Liver (tissue), 9 donors: Measurements from ENCODE around the gene EPB42. TPM values are rescaled to one million over a fixed set of nuclear protein-coding genes. Genes with fewer than 3 reads are reported as not detected.
"Not testable (repeated sequence)": the region's sequence is repeated elsewhere in the genome, so short reads cannot be mapped to it uniquely, and the experiment has no call there.

ENCODE experiments used
- DNase-seq: peaks from one replicate; pipeline ENCODE4 v3.0.0-alpha.2; 2017; ENCODE audit warnings: low spot score
- H3K27ac ChIP-seq, 2 donors: one replicate each; pipeline ENCODE4 v1.7.0; 2013; ENCODE audit warnings: inconsistent platforms in 2 of 2, low read length in 2 of 2, control low read depth in 1 of 2, low read depth in 1 of 2, mild to moderate bottlenecking in 1 of 2
- H3K27me3 ChIP-seq, 4 donors: one replicate each; pipeline versions ENCODE4 v1.6.1 to v1.7.0; 2013; ENCODE audit warnings: low read length in 3 of 4, inconsistent platforms in 1 of 4, mild to moderate bottlenecking in 1 of 4, moderate library complexity in 1 of 4; ENCODE audit not compliant: control insufficient read depth in 4 of 4, insufficient read depth in 4 of 4
- H3K36me3 ChIP-seq, 4 donors: one replicate each; pipeline versions ENCODE4 v1.6.1 to v1.7.0; 2013; ENCODE audit warnings: low read length in 3 of 4, mild to moderate bottlenecking in 3 of 4, low read depth in 1 of 4, moderate library complexity in 1 of 4; ENCODE audit not compliant: control insufficient read depth in 4 of 4, insufficient read depth in 3 of 4
- H3K4me1 ChIP-seq, 4 donors: one replicate each; pipeline versions ENCODE4 v1.6.1 to v1.7.0; 2013; ENCODE audit warnings: low read length in 3 of 4, mild to moderate bottlenecking in 3 of 4, moderate library complexity in 1 of 4; ENCODE audit not compliant: control insufficient read depth in 4 of 4, insufficient read depth in 4 of 4
- H3K4me3 ChIP-seq, 3 donors: one replicate each; pipeline versions ENCODE4 v1.6.1 to v1.7.0; 2013; ENCODE audit warnings: low read length in 3 of 3, control low read depth in 1 of 3, low read depth in 1 of 3, mild to moderate bottlenecking in 1 of 3
- H3K9ac ChIP-seq, 2 donors: one replicate each; pipeline ENCODE4 v1.7.0; 2013; ENCODE audit warnings: low read length in 2 of 2, mild to moderate bottlenecking in 2 of 2, moderate library complexity in 2 of 2, control low read depth in 1 of 2, low read depth in 1 of 2
- H3K9me3 ChIP-seq, 4 donors: one replicate each; pipeline versions ENCODE4 v1.6.1 to v1.7.0; 2013; ENCODE audit warnings: low read length in 3 of 4; ENCODE audit not compliant: control insufficient read depth in 4 of 4
- ATF3 ChIP-seq: IDR thresholded peaks from 2 replicates; pipeline ENCODE4 v1.6.1; 2016; ENCODE audit warnings: antibody characterized with exemption
- EGR1 ChIP-seq, 2 donors: IDR thresholded peaks; 2 replicates each; pipeline ENCODE4 v1.6.1; 2016 to 2018; ENCODE audit warnings: antibody characterized with exemption in 2 of 2, low read depth in 2 of 2
- FOXA1 ChIP-seq: IDR thresholded peaks from 2 replicates; pipeline ENCODE4 v1.6.1; 2016; ENCODE audit warnings: antibody characterized with exemption
- GABPA ChIP-seq, 2 donors: IDR thresholded peaks in 1 of 2; conservative IDR thresholded peaks in 1 of 2; 2 replicates each; pipeline ENCODE4 v1.6.1; 2016; ENCODE audit warnings: antibody characterized with exemption in 2 of 2, mild to moderate bottlenecking in 1 of 2, moderate library complexity in 1 of 2
- HNF4A ChIP-seq, 2 donors: conservative IDR thresholded peaks; 2 replicates each; pipeline ENCODE4 v1.6.1; 2016; ENCODE audit warnings: antibody characterized with exemption in 2 of 2, mild to moderate bottlenecking in 2 of 2
- HNF4G ChIP-seq: IDR thresholded peaks from 2 replicates; pipeline ENCODE4 v1.6.1; 2016; ENCODE audit warnings: antibody characterized with exemption
- JUND ChIP-seq, 2 donors: IDR thresholded peaks; 2 replicates each; pipeline ENCODE4 v1.6.1; 2016; ENCODE audit warnings: antibody characterized with exemption in 2 of 2
- NR2F2 ChIP-seq: IDR thresholded peaks from 2 replicates; pipeline ENCODE4 v1.6.1; 2016; ENCODE audit warnings: antibody characterized with exemption
- RAD21 ChIP-seq, 2 donors: IDR thresholded peaks; 2 replicates each; pipeline ENCODE4 v1.6.1; 2016; ENCODE audit warnings: antibody characterized with exemption in 2 of 2, mild to moderate bottlenecking in 2 of 2
- REST ChIP-seq: IDR thresholded peaks from 2 replicates; pipeline ENCODE4 v1.6.1; 2016; ENCODE audit warnings: antibody characterized with exemption, mild to moderate bottlenecking
- RXRA ChIP-seq, 2 donors: IDR thresholded peaks; 2 replicates each; pipeline ENCODE4 v1.6.1; 2017 to 2018; ENCODE audit warnings: antibody characterized with exemption in 2 of 2, mild to moderate bottlenecking in 1 of 2
- SP1 ChIP-seq: IDR thresholded peaks from 2 replicates; pipeline ENCODE4 v1.6.1; 2018; ENCODE audit warnings: antibody characterized with exemption, mild to moderate bottlenecking
- TAF1 ChIP-seq: conservative IDR thresholded peaks from 2 replicates; pipeline ENCODE4 v1.6.1; 2016; ENCODE audit warnings: antibody characterized with exemption, mild to moderate bottlenecking
- YY1 ChIP-seq: IDR thresholded peaks from 2 replicates; pipeline ENCODE4 v1.6.1; 2016; ENCODE audit warnings: antibody characterized with exemption, mild to moderate bottlenecking
- WGBS: extraction: QIAGEN DNeasy Blood & Tissue Kit; methylation state at CpG from one replicate; pipeline ENCODE4 v1.1.7; 2013; 5-methylcytosine and 5-hydroxymethylcytosine counted together
- polyA plus RNA-seq, 2 donors: library from polyadenylated mRNA; stranded (reverse) in 1 of 2; unstranded in 1 of 2; fragments of 200-250 nt in 1 of 2; fragments of >200 nt in 1 of 2; fragmentation: Nextera tagmentation in 1 of 2; extraction: Ambion mirVana in 1 of 2; gene quantifications; one replicate each; pipeline versions ENCODE4 v1.2.1 to v1.2.3, GENCODE V29; 2013 to 2015
- total RNA-seq, 2 donors: library from RNA; depleted of rRNA; stranded (reverse); fragments of >200 nt; gene quantifications; one replicate each; pipeline ENCODE4 v1.2.3, GENCODE V29; 2014
- TF ChIP-seq, protein P1 (sequence below): fragments of 150-350 bp; IDR thresholded peaks from 2 replicates; pipeline ENCODE4 v1.5.1; 2017; ENCODE audit warnings: improper control_type of control experiment, low read depth, low read length; ENCODE audit not compliant: missing input control
- TF ChIP-seq, protein P2 (sequence below): IDR thresholded peaks from 2 replicates; pipeline ENCODE4 v1.6.1; 2016; ENCODE audit warnings: antibody characterized with exemption
- TF ChIP-seq, protein P3 (sequence below): IDR thresholded peaks from 2 replicates; pipeline ENCODE4 v1.6.1; 2016; ENCODE audit warnings: antibody characterized with exemption
- donor health status: healthy.
- donor health status: healthy.
- donor health status: healthy.
- donor health status: healthy.
- donor health status: healthy.

EPB42 gene
- total and polyA plus RNA-seq, 4 donors, result 0.02 to 247 TPM; not detected in 2

DNA sequence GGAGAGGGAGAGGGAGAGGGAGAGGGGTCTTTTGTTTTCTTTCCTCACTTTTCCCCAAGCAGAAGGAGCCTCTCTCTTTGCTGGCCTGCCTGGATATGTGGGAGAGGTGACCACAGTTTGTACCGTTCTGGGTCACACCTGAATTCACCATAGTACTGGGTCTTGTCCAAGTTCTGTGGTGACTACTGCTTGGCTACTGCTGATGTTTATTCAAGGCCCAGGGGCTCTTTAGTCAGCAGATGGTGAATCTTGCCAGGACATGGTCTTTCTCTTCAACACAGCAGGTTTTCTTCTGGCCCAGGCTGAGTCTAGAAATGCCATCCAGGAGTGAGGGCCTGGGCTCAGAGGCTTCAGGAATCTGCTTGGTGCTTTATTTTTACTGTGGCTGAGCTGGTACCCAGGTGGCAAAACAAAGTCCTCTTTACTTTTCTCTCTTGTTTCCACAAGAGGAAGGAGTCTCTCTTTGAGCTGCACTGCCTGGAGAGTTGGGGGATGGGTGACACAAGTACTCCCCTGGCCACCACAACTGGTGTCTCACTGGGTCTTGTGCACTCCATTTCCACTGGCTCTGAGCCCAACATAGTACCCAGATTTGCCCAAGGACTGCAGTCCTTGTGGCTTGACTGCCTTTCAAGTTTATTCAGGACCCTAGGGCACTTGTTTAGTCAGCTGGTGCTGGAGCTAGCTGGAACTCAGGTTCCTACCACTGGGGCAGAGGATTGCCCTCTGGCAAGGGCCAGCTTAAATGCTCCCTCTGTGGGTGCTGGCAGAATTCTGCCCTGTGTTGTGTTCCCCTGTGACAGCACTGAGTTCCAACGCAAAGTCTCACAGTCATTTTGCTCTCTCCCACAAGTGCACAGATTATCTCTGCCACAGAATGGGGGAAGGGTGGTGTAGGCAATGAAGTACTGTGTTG, 52.4 kb downstream of the EPB42 start (continued):
- TF ChIP-seq ATF3, result no peak

DNA sequence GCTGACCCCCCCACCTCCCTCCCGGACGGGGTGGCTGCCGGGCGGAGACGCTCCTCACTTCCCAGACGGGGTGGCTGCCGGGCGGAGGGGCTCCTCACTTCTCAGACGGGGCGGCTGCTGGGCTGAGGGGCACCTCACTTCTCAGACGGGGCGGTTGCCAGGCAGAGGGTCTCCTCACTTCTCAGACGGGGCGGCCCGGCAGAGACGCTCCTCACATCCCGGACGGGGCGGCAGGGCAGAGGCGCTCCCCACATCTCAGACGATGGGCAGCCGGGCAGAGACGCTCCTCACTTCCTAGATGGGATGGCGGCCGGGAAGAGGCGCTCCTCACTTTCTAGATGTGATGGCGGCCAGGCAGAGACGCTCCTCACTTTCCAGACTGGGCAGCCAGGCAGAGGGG, 53.6 kb downstream of the EPB42 start:
- H3K36me3 ChIP-seq, result peaks cover 4 to 11% (median 6%) of the 10 kb centered on the region in 4 donors
- WGBS, result 98% methylated on average over 23 of the region's 28 CpGs
- not testable (repeated sequence) for H3K9ac ChIP-seq

GRCh38 chr15:43165801-43166325, 55.0 kb downstream of the EPB42 start:
- no peak for DNase-seq
- Histone ChIP-seq H3K4me3 (no peak overlapping the region), H3K9me3 (no peaks in the 10 kb centered on the region), H3K4me1 (no peaks in the 10 kb centered on the region), H3K9ac (no peak overlapping the region), H3K27me3 (no peaks in the 10 kb centered on the region), H3K27ac (no peak overlapping the region), H3K36me3 (peaks cover 4 to 16% (median 11%) of the 10 kb centered on the region in 4 donors)
- TF ChIP-seq HNF4G, result no peak
- WGBS, result 98% methylated on average over 2 of the region's 2 CpGs

More for the DNA sequence above, 53.6 kb downstream of the EPB42 start:
- H3K4me1 ChIP-seq, H3K27ac ChIP-seq, DNase-seq, H3K4me3 ChIP-seq, H3K9me3 ChIP-seq, H3K27me3 ChIP-seq: not testable (repeated sequence)

- DNase-seq, result no peak
- Histone ChIP-seq H3K27ac (no peak overlapping the region), H3K9ac (no peak overlapping the region), H3K27me3 (no peaks in the 10 kb centered on the region), H3K9me3 (no peaks in the 10 kb centered on the region), H3K36me3 (peaks cover 3 to 45% (median 25%) of the 10 kb centered on the region in 4 donors), H3K4me3 (no peak overlapping the region), H3K4me1 (no peaks in the 10 kb centered on the region)
- TF ChIP-seq TAF1 (no peak), HNF4G (no peak), REST (no peak), NR2F2 (no peak), HNF4A (conservative IDR thresholded peaks at IDR 0.05) (no peak), EGR1 (IDR thresholded peaks at IDR 0.05; ENCODE audit: low read depth in 2 of 2) (no peak), GABPA (IDR thresholded peaks at IDR 0.05 in 1 of 2, conservative IDR thresholded peaks at IDR 0.05 in 1 of 2) (no peak), FOXA1 (no peak), YY1 (no peak), RXRA (IDR thresholded peaks at IDR 0.05) (no peak), RAD21 (IDR thresholded peaks at IDR 0.05) (no peak), SP1 (no peak), JUND (IDR thresholded peaks at IDR 0.05) (no peak), ATF3 (no peak)
- TF ChIP-seq, protein P1, sequence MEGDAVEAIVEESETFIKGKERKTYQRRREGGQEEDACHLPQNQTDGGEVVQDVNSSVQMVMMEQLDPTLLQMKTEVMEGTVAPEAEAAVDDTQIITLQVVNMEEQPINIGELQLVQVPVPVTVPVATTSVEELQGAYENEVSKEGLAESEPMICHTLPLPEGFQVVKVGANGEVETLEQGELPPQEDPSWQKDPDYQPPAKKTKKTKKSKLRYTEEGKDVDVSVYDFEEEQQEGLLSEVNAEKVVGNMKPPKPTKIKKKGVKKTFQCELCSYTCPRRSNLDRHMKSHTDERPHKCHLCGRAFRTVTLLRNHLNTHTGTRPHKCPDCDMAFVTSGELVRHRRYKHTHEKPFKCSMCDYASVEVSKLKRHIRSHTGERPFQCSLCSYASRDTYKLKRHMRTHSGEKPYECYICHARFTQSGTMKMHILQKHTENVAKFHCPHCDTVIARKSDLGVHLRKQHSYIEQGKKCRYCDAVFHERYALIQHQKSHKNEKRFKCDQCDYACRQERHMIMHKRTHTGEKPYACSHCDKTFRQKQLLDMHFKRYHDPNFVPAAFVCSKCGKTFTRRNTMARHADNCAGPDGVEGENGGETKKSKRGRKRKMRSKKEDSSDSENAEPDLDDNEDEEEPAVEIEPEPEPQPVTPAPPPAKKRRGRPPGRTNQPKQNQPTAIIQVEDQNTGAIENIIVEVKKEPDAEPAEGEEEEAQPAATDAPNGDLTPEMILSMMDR, result no peak
- TF ChIP-seq, protein P2, sequence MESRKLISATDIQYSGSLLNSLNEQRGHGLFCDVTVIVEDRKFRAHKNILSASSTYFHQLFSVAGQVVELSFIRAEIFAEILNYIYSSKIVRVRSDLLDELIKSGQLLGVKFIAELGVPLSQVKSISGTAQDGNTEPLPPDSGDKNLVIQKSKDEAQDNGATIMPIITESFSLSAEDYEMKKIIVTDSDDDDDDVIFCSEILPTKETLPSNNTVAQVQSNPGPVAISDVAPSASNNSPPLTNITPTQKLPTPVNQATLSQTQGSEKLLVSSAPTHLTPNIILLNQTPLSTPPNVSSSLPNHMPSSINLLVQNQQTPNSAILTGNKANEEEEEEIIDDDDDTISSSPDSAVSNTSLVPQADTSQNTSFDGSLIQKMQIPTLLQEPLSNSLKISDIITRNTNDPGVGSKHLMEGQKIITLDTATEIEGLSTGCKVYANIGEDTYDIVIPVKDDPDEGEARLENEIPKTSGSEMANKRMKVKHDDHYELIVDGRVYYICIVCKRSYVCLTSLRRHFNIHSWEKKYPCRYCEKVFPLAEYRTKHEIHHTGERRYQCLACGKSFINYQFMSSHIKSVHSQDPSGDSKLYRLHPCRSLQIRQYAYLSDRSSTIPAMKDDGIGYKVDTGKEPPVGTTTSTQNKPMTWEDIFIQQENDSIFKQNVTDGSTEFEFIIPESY, result no peak
- TF ChIP-seq, protein P3, sequence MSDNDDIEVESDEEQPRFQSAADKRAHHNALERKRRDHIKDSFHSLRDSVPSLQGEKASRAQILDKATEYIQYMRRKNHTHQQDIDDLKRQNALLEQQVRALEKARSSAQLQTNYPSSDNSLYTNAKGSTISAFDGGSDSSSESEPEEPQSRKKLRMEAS, result no peak
These were observed 67.5 kb downstream of the EPB42 start for GRCh38 chr15:43153269-43153668.
